Loucy (cell line): ENCODE measurements around the gene RTCA.

ENCODE experiments used
- H2AFZ ChIP-seq: fragments of 200-600 bp; sonication (generic); 2 replicates; pipeline ENCODE4 v1.6.0; 2016; ENCODE audit warnings: antibody characterized with exemption, mild to moderate bottlenecking, low read length, moderate library complexity
- H3F3A ChIP-seq: fragments of 200-600 bp; 2 replicates; pipeline ENCODE4 v1.6.0; 2016; ENCODE audit warnings: antibody characterized with exemption, low read depth, mild to moderate bottlenecking
- H3K27me3 ChIP-seq: fragments of 200-600 bp; sonication (generic); 2 replicates; pipeline ENCODE4 v1.6.1; 2014; ENCODE audit warnings: low read length, mild to moderate bottlenecking; ENCODE audit not compliant: insufficient read depth, poor library complexity, severe bottlenecking
- H3K36me3 ChIP-seq: fragments of 200-600 bp; sonication (generic); 2 replicates; pipeline ENCODE4 v1.6.1; 2016; ENCODE audit warnings: low read length; ENCODE audit not compliant: insufficient read depth
- H3K4me1 ChIP-seq: fragments of 200-600 bp; sonication (generic); 2 replicates; pipeline ENCODE4 v1.5.1; 2014; ENCODE audit warnings: low read length, mild to moderate bottlenecking; ENCODE audit not compliant: insufficient read depth, poor library complexity, severe bottlenecking
- H3K4me2 ChIP-seq: fragments of 200-600 bp; sonication (generic); 2 replicates; pipeline ENCODE4 v1.6.0; 2014; ENCODE audit warnings: antibody characterized with exemption, low read length, low read depth, mild to moderate bottlenecking; ENCODE audit not compliant: poor library complexity, severe bottlenecking
- H3K4me3 ChIP-seq: fragments of 200-600 bp; sonication (generic); 2 replicates; pipeline ENCODE4 v1.5.1; 2014; ENCODE audit warnings: low read length, mild to moderate bottlenecking, mixed read lengths; ENCODE audit not compliant: poor library complexity, severe bottlenecking
- H3K79me2 ChIP-seq: fragments of 200-600 bp; sonication (generic); 2 replicates; pipeline ENCODE4 v1.6.1; 2014; ENCODE audit warnings: low read length; ENCODE audit not compliant: insufficient read depth
- H3K9ac ChIP-seq: fragments of 200-600 bp; sonication (generic); 2 replicates; pipeline ENCODE4 v1.6.0; 2014; ENCODE audit warnings: mild to moderate bottlenecking, low read depth, low read length, moderate library complexity; ENCODE audit not compliant: poor library complexity, severe bottlenecking
- H3K9me2 ChIP-seq: fragments of 200-600 bp; sonication (generic); replicated peaks from 2 replicates; pipeline ENCODE4 v1.6.1; 2016; ENCODE audit warnings: low read depth, low read length, mixed read lengths
- H3K9me3 ChIP-seq: fragments of 200-600 bp; sonication (generic); 2 replicates; pipeline ENCODE4 v1.6.1; 2014; ENCODE audit warnings: mild to moderate bottlenecking, antibody characterized with exemption, low read length, low read depth; ENCODE audit not compliant: insufficient read depth
- H4K20me1 ChIP-seq: fragments of 200-600 bp; sonication (generic); 2 replicates; pipeline ENCODE4 v1.6.0; 2014; ENCODE audit warnings: antibody characterized with exemption, low read length, mild to moderate bottlenecking; ENCODE audit not compliant: insufficient read depth, poor library complexity, severe bottlenecking
- EZH2phosphoT487 ChIP-seq: fragments of 200-600 bp; IDR thresholded peaks from 2 replicates; pipeline ENCODE4 v1.6.1; 2018; ENCODE audit warnings: antibody characterized with exemption, mild to moderate bottlenecking, moderate library complexity, borderline replicate concordance
- TF ChIP-seq, protein P1 (sequence below): fragments of 200-600 bp; sonication (generic); conservative IDR thresholded peaks from 2 replicates; pipeline ENCODE4 v1.5.1; 2014; ENCODE audit warnings: mild to moderate bottlenecking, antibody characterized with exemption, low read length

Gene RTCA

DNA sequence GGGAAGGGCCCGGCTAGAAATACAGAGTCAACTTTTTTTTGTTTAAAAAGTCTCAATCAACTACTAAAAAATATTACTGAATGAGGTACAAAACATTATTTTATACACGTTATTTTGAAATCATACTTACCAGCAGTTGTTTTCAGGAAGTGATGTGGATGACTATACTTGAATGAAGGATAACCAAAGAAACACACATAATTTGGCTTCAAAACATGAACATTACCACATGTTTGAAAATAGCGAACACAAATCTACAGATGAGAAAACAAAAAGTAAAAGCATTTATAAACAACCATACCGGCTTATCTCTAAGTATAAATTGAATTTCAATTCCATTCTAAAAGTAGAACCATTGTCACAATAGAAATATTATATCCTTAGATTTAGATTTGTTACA is 25.4 kb upstream of the RTCA start:
- no peaks in the 10 kb centered on the region for H3F3A ChIP-seq
- TF ChIP-seq EZH2phosphoT487: no peak
- TF ChIP-seq, protein P1, sequence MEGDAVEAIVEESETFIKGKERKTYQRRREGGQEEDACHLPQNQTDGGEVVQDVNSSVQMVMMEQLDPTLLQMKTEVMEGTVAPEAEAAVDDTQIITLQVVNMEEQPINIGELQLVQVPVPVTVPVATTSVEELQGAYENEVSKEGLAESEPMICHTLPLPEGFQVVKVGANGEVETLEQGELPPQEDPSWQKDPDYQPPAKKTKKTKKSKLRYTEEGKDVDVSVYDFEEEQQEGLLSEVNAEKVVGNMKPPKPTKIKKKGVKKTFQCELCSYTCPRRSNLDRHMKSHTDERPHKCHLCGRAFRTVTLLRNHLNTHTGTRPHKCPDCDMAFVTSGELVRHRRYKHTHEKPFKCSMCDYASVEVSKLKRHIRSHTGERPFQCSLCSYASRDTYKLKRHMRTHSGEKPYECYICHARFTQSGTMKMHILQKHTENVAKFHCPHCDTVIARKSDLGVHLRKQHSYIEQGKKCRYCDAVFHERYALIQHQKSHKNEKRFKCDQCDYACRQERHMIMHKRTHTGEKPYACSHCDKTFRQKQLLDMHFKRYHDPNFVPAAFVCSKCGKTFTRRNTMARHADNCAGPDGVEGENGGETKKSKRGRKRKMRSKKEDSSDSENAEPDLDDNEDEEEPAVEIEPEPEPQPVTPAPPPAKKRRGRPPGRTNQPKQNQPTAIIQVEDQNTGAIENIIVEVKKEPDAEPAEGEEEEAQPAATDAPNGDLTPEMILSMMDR: no peak
- no peaks in the 10 kb centered on the region for H3K27me3 ChIP-seq
- H3K79me2 ChIP-seq: peaks cover 14% of the 10 kb centered on the region; the same call in 1 of the 2 replicates
- no peaks in the 10 kb centered on the region for H3K4me1 ChIP-seq
- H4K20me1 ChIP-seq: no peaks in the 10 kb centered on the region
- H3K4me3 ChIP-seq: no peak overlapping the region
- no peaks in the 10 kb centered on the region for H3K9me3 ChIP-seq
- peaks cover 10% of the 10 kb centered on the region; the same call in 1 of the 2 replicates for H3K36me3 ChIP-seq
- H2AFZ ChIP-seq: no peak overlapping the region
- H3K4me2 ChIP-seq: no peak overlapping the region
- no peak overlapping the region for H3K9ac ChIP-seq
- no peaks in the 10 kb centered on the region for H3K9me2 ChIP-seq

DNA sequence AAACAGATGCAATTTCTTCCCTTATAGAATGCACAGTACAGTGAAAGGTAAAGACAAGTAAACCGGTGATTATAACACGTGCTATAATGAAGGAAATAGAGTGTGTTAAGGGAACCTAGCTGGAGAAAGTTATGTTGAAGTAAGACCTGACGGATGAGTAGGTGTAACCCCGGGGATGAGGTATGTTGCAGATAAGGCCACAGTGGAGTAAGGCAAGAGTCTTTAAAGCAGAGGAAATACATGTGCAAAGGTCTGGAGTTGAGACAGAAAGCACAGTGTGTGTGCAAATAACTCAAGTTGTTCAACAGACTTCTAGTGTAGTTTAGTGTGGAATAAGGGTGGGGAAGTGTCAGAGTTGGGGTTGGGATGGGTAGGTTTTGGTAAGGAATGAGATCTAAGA is 19.3 kb upstream of the RTCA start:
- TF ChIP-seq, protein P1: no peak
- no peak for TF ChIP-seq EZH2phosphoT487
- Histone ChIP-seq H3K4me3 (no peak overlapping the region), H3F3A (no peaks in the 10 kb centered on the region), H2AFZ (no peak overlapping the region), H3K79me2 (peaks cover 25% of the 10 kb centered on the region), H3K4me2 (peak overlapping the region; percentile 23), H4K20me1 (no peaks in the 10 kb centered on the region), H3K36me3 (no peaks in the 10 kb centered on the region), H3K9me3 (no peaks in the 10 kb centered on the region), H3K4me1 (peaks cover 24% of the 10 kb centered on the region), H3K27me3 (no peaks in the 10 kb centered on the region), H3K9me2 (no peaks in the 10 kb centered on the region), H3K9ac (peak overlapping the region; percentile 6)

DNA sequence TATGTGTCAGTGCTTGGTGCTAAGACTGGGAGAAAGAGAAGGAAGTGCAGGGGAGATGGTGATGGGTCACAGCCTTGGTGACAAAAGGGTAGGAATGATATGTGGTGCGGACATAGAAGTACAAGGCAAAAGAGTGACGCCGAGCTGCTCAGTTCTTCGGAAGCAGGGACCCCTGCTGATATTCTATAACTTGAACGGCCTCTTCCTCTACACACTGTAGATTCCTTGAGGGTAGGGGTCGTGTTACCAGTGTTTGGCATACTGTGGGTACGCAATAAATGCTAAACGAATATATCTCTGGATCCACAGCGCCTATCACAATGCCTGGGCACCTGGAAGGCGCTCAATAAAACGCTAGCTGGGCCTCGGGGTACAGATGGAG is 16.9 kb upstream of the RTCA start:
- Histone ChIP-seq H3K27me3 (no peaks in the 10 kb centered on the region), H3K79me2 (peaks cover 20% of the 10 kb centered on the region), H3K9ac (peak overlapping the region; percentile 91), H3F3A (peaks cover 3% of the 10 kb centered on the region; the same call in 1 of the 2 replicates), H3K9me3 (no peaks in the 10 kb centered on the region), H3K9me2 (no peaks in the 10 kb centered on the region), H3K4me2 (peak overlapping the region; percentile 88), H3K36me3 (no peaks in the 10 kb centered on the region), H2AFZ (peak overlapping the region; percentile 93), H3K4me3 (peak overlapping the region; percentile 94), H4K20me1 (no peaks in the 10 kb centered on the region), H3K4me1 (peaks cover 24% of the 10 kb centered on the region)
- TF ChIP-seq EZH2phosphoT487: no peak
- TF ChIP-seq, protein P1: no peak
